GM19438 (cell line): ENCODE data around the gene CLPSL1.

Experiments
- ATAC-seq: cut with Tn5 transposase; IDR thresholded peaks from one replicate; pipeline ENCODE4 v1.9.1; 2021; ENCODE audit warnings: low read depth; ENCODE audit not compliant: unreplicated experiment

CLPSL1 gene

GRCh38 chr6:35757456-35758123 is 23.2 kb upstream of the CLPSL1 start:
- no peak for ATAC-seq

GRCh38 chr6:35759426-35759825 is 21.4 kb upstream of the CLPSL1 start:
- no peak for ATAC-seq

DNA sequence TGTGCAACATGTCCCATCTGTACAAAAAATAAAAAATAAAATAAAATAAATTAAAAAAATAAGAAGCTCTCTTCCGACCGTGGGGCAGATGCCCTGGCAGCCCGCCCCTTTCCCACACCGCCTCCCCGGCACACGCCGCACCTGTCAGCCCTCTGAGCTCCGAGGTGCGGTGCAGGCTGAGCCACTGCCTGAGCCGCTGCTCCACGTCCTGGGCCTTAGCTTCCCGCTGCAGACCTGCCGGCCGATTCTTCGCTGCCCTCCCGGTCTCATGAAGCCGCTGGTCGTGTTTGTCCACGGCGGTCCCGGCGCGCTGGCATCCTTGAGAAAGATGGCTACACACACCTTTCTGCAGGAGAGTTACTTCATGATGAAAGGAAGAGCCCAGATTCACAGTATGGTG is 15.1 kb upstream of the CLPSL1 start:
- ATAC-seq = no peak

GRCh38 chr6:35769211-35769610 is 11.6 kb upstream of the CLPSL1 start:
- no peak for ATAC-seq

DNA sequence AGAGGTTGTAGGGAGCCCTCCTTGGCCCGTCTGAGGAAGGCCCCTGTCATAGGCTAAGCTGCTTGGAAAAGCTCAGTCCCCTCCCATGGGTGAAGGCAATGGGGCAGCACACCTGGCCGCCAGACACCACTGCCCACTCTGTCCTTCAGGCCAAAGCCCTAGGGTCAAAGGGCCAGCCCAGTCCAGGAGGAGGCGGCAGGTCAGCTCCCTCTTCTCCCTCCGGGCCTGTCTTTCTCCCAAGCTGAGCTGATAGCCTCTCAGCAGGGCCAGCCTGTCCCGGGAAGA is 9.5 kb upstream of the CLPSL1 start:
- no peak for ATAC-seq

DNA sequence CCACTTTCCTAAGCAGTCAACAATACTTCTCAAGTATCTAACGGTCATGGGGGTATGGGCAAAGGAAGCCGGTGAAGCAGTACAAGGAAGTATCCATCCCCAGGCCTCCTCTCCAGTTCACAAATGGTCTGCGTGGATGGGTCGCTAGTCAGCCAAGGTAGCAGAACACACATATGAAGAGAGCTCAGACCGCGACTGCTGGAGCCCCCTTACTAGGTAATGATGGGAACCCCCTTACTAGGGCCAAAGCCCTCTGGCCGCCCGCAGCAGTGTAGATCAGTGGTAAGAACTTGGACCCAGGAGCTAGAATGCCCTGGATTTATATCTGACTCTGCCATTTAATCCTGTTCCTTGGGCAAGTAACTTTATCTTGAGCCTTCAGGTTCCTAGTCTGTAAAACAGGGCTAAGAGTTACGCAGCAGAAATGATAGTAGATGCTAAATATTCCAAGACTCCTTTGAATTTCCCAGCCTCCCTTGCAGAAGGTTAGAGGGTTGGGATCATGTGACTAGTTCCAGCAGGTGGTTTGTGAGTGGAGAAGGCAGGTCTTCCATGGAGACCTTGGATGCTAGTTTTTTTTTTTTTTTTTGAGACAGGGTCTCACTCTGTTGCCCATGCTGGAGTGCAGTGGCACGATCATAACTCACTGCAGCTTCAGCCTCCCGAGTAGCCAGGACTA is 6.6 kb upstream of the CLPSL1 start:
- no peak for ATAC-seq

DNA sequence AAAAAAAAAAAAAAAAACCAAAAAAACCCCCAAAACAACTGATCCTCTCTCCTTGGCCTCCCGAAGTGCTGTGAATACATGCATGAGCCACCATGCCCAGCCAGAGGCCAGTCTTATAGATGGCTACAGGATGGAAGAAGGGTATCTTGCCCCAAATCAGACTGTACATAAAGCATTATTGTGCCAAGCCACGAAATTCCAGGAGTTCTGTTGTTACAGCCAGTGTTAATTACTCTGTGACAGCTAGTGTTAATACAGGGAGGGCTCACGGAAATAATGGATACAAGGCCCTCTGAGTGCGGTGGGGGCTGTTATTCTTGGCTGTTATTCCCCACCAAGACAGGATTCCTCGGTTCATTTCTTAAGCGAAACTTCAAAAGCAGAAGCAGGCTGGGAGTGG is 5.8 kb upstream of the CLPSL1 start:
- ATAC-seq = no peak

DNA sequence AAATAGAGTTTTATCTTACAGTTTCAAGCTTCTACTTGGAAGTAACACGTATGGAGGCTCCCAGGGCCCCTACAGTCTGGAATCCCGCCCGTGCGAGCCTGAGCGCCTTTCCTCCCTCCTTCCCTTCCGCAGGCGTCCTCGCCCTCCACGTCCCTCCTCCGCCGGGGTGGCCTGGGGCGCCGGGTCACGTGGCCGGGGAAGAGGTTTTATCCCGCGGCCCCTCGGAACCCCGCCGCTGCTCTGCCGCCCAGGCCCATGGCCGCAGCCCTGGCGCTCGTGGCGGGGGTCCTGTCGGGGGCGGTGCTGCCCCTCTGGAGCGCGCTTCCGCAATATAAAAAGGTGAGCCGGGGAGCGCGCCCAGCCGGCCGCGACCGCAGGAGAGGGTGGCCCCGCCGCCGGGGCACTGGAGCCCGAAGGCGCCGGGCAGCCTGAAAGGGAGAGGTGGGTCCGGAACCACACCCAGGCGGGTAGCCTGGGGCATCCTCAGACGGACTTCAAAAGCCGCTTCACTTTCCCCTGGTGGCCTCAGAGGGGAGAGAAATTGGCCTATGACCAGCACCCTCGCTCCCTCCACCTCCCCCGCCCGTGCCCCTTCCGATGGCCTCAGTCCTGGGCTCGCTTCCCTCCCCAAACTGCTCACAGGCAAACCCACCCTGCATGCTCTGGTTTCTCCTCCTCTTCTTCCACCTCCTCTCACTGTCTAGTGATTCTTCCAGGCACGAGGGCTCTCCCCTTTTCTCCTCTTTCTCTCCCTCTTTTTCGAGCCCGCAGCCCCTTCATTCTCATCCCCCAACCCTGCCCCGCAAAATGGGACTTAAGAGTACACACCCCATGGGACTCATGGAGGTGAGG is 4.2 kb upstream of the CLPSL1 start, which contains the start of gene CLPSL2:
TSS of gene CLPSL2 (plus strand) at position 235 of the 852 bp plus-strand sequence. CDS start at position 256, 21 bp downstream.
- ATAC-seq = no peak

- ATAC-seq = no peak
These were observed 3.3 kb upstream of the CLPSL1 start for GRCh38 chr6:35777356-35778102.

- ATAC-seq = no peak
These were observed 2.4 kb upstream of the CLPSL1 start for GRCh38 chr6:35778437-35778836.

DNA sequence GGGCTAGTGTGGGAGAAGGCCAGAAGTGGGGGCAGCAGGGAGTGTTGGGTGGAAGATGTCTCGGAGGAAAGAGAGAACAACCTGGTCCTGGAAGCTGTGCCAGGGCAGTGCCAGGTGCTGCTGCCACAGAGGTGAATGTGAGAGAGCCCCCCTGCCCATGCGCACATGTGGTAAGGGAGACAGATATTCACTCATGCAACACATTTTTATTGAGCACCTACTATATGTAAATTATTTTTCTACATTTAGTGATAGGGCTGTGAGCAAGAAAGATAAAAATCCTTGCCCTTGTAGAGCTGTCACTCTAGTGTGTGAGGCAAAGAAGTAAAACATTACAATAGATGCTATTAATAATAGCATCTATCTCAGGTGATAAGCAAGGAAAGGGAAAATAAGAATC is 471 bp downstream of the CLPSL1 start:
- ATAC-seq = no peak

DNA sequence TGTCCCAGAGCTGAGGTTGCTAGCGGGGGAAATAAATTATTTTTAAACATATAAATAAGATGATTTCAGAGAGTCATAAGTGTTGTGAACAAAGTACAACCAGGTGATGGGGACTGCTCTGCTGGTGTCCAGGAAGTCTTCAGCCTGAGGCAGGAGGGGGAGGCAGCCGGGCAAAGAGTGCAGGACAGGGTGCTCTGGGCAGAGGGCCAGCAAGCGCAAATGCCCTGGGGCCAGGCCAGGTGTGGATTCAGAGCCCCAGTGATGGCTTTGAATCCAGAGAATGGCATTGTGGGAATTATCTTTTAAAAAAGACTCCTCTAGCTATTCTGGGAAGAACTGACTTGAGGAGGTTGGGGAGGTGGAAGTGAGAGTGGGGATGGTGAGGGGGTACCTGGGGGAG is 1.6 kb downstream of the CLPSL1 start:
- no peak for ATAC-seq

GRCh38 chr6:35784200-35784599 is 3.4 kb downstream of the CLPSL1 start:
- no peak for ATAC-seq

GRCh38 chr6:35786272-35786671 is 5.5 kb downstream of the CLPSL1 start:
- ATAC-seq = no peak

DNA sequence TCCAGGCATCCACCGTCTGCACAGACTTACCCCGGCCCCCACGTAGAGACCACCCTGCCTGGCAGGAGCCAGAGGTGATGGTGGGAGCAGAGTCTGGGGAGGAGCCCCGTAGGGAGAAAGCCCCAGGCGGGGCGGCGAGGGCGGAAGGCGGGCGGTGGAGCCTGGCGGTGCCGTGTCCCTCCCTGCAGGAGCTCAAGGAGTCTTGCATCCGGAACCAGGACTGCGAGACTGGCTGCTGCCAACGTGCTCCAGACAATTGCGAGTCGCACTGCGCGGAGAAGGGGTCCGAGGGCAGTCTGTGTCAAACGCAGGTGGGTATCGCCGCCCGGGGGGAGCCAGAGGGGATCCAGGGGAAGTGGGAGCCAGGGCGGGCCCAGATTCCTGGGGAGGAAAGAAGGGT is 6.0 kb downstream of the CLPSL1 start:
- ATAC-seq = no peak

- ATAC-seq = no peak
These were observed 6.7 kb downstream of the CLPSL1 start for GRCh38 chr6:35787266-35788218.

DNA sequence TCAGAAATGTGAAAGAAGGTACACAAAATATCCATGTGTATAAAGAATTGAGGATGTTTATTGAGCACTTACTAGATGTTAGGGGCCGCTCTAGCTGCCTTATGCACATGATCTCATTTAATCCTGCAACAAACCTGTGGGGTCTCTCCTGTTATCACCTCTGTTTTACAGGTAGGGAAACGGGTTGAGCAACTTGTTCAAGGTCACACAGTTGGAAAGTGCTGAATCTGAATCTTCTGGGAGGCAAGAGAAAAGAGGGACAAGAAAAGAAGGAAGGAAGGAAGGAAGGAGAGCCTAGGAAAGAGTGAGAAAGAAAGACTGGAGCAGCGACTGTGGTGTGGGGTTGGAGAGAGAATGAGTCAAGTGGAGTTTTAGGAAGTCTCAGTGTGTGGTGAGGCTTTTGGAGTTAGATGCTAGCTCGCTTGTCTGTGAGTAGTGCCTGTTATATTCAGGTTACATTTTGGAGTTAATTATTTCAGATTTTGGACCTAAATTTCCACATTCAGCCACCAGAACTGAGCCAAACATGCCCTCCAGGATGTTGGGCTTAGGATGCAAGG is 7.7 kb downstream of the CLPSL1 start:
- ATAC-seq = no peak

DNA sequence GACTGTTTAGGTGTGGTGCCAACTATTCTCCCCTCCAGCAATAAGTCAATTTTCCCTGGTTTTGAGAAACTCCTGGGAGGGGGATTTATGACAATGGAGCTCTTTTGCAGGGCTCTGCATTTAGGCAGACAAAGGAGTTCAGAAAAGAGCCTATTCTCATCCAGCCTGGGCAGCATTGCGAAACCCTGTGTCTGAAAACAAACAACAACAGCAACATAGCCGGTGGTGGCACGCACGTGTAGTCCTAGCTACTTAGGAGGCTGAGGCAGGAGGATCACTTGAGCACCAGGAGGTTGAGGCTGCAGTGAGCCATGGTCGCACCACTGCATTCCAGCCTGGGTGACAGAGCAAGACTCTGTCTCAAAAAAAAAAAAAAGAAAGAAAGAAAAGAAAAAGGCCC is 9.9 kb downstream of the CLPSL1 start:
- no peak for ATAC-seq
